Prostate gland (tissue), 2 donors: ENCODE measurements around the gene KLHL20. TPM values are rescaled to one million over a fixed set of nuclear protein-coding genes. Genes with fewer than 3 reads are reported as not detected.
"Not testable (repeated sequence)": the region's sequence is repeated elsewhere in the genome, so short reads cannot be mapped to it uniquely, and the experiment has no call there.

ENCODE experiments used
- DNase-seq: peaks from one replicate; pipeline ENCODE4 v3.0.0-alpha.2; 2019; ENCODE audit warnings: low spot score
- H3K27ac ChIP-seq, 2 donors: fragments of 200-600 bp; sonication (generic); 2 replicates each; pipeline ENCODE4 v1.5.1; 2017 to 2019
- H3K27me3 ChIP-seq: fragments of 200-600 bp; sonication (generic); replicated peaks from 2 replicates; pipeline ENCODE4 v1.5.1; 2019; ENCODE audit not compliant: insufficient read depth
- H3K36me3 ChIP-seq, 2 donors: fragments of 200-600 bp; sonication (generic); 1 replicate in 1 of 2; 2 replicates in 1 of 2; pipeline versions ENCODE4 v1.5.1 to v1.8.1; 2017 to 2019
- H3K4me1 ChIP-seq: fragments of 200-600 bp; sonication (generic); replicated peaks from 2 replicates; pipeline ENCODE4 v1.5.1; 2019
- H3K4me3 ChIP-seq, 2 donors: fragments of 200-600 bp; sonication (generic); 2 replicates each; pipeline ENCODE4 v1.5.1; 2017 to 2019
- H3K9me3 ChIP-seq: fragments of 200-600 bp; sonication (generic); 2 replicates; pipeline ENCODE4 v1.5.1; 2017
- POLR2A ChIP-seq: fragments of 450-650 bp; IDR thresholded peaks from one replicate; pipeline ENCODE4 v1.6.1; 2016; ENCODE audit warnings: antibody characterized with exemption, mild to moderate bottlenecking
- POLR2AphosphoS5 ChIP-seq: sonication (generic); formaldehyde crosslinking; IDR thresholded peaks from one replicate; pipeline ENCODE4 v1.6.1; 2017; ENCODE audit warnings: antibody characterized with exemption
- WGBS: methylation state at CpG from one replicate; pipeline ENCODE4 v1.1.5; 2018; 5-methylcytosine and 5-hydroxymethylcytosine counted together
- intact Hi-C: fragments of 100-400 bp; cut with DNase I; formaldehyde crosslinking; loops from one replicate; pipeline ENCODE4 v1.14.2; 2022
- total RNA-seq, 2 donors: library from RNA; depleted of rRNA; stranded (reverse); fragments of >200 nt; gene quantifications; one replicate each; pipeline ENCODE4 v1.1.0, GENCODE V29; 2016
- TF ChIP-seq, protein P1 (sequence below), 4 experiments: fragments of 200-600 bp in 2 of 4; fragments of 450-650 bp in 2 of 4; sonication (generic) in 2 of 4; IDR thresholded peaks; 1 replicate in 3 of 4; 2 replicates in 1 of 4; pipeline ENCODE4 v1.5.1; 2016 to 2019; ENCODE audit warnings: antibody characterized with exemption in 4 of 4, mild to moderate bottlenecking in 2 of 4, moderate library complexity in 2 of 4

The KLHL20 gene
- total RNA-seq, 2 donors from 2014 or later, result 26.3 to 27.6 TPM

DNA sequence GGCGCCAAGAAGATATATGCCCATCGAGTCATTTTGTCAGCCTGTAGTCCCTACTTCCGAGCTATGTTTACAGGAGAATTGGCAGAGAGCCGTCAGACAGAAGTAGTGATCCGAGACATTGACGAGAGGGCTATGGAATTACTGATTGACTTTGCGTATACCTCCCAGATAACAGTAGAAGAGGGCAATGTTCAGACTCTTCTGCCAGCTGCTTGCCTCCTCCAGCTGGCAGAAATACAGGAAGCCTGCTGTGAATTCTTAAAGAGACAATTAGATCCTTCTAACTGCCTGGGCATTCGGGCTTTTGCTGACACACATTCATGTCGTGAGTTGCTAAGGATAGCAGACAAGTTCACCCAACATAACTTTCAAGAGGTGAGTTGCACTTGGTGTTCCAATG lies 19.1 kb downstream of the KLHL20 start:
- Histone ChIP-seq H3K9me3 (no peaks in the 10 kb centered on the region), H3K4me3 (no peak overlapping the region), H3K27ac (peak overlapping the region in 1 of 2 donors; percentile 51), H3K4me1 (no peaks in the 10 kb centered on the region), H3K36me3 (no peaks in the 10 kb centered on the region), H3K27me3 (no peaks in the 10 kb centered on the region)
- no peak for DNase-seq
- WGBS, result 72% methylated on average over 9 of the region's 9 CpGs
- intact Hi-C loops, result no loop called here
- TF ChIP-seq POLR2A (no peak), POLR2AphosphoS5 (no peak)
- TF ChIP-seq, protein P1, sequence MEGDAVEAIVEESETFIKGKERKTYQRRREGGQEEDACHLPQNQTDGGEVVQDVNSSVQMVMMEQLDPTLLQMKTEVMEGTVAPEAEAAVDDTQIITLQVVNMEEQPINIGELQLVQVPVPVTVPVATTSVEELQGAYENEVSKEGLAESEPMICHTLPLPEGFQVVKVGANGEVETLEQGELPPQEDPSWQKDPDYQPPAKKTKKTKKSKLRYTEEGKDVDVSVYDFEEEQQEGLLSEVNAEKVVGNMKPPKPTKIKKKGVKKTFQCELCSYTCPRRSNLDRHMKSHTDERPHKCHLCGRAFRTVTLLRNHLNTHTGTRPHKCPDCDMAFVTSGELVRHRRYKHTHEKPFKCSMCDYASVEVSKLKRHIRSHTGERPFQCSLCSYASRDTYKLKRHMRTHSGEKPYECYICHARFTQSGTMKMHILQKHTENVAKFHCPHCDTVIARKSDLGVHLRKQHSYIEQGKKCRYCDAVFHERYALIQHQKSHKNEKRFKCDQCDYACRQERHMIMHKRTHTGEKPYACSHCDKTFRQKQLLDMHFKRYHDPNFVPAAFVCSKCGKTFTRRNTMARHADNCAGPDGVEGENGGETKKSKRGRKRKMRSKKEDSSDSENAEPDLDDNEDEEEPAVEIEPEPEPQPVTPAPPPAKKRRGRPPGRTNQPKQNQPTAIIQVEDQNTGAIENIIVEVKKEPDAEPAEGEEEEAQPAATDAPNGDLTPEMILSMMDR (IDR thresholded peaks at IDR 0.05), result no peak

DNA sequence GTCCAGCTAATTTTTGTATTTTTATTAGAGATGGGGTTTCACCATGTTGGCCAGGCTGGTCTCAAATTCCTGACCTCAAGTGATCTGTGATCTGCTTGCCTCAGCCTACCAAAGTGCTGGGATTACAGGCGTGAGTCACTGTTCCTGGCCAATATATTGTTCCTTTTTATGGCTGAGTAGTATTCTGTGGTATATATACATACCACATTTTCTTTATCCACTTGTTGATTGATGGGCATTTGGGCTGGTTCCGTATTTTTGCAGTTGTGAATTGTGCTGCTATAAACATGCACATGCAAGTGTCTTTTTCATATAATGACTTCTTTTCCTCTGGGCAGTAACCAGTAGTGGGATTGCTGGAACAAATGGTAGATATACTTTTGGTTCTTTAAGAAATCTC lies 21.3 kb downstream of the KLHL20 start:
- intact Hi-C loops, H3K9me3 ChIP-seq, H3K36me3 ChIP-seq, H3K4me3 ChIP-seq, H3K27me3 ChIP-seq, H3K4me1 ChIP-seq, DNase-seq: not testable (repeated sequence)
- WGBS, result 100% methylated on average over 2 of the region's 2 CpGs
- peak overlapping the region in 1 of 2 donors; percentile 50 for H3K27ac ChIP-seq

DNA sequence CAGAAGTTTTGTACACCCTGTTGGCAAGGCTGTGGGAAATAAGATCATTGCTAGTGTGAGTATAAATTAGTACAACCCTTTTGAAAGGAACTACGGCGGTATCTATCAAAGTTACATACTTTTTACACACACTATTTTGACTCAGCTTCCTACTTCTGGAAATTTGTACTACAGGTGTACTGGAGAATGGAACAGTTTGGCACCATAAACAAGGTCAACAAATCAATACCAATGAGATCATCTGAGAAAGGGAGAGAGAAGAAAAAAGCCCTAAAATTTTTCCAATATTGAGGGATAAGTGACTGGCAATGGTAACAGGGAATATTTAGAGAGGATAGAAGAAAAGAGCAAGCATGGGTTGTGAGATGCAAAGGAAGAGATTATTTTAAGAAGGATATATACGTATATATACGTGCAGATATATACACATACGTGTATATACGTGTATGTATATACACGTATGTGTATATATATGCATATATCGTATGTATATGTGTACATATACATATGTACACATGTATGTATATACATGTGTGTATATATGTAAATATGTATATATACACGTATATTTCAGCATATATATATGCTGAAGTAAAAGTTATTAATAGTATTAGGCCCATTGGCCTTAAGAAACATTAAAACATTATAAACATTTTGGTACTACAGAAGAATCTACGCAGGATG lies 27.6 kb downstream of the KLHL20 start:
- WGBS, result 96% methylated on average over 10 of the region's 10 CpGs
- Histone ChIP-seq H3K27ac (peak overlapping the region in 1 of 2 donors; percentile 27), H3K4me1 (peaks cover 2% of the 10 kb centered on the region), H3K36me3 (no peaks in the 10 kb centered on the region), H3K4me3 (no peak overlapping the region), H3K9me3 (no peaks in the 10 kb centered on the region), H3K27me3 (no peaks in the 10 kb centered on the region)
- DNase-seq, result no peak
- intact Hi-C loops, result no loop called here
- no peak for TF ChIP-seq POLR2A
- TF ChIP-seq, protein P1 (IDR thresholded peaks at IDR 0.05), result no peak
- no peak for TF ChIP-seq POLR2AphosphoS5

DNA sequence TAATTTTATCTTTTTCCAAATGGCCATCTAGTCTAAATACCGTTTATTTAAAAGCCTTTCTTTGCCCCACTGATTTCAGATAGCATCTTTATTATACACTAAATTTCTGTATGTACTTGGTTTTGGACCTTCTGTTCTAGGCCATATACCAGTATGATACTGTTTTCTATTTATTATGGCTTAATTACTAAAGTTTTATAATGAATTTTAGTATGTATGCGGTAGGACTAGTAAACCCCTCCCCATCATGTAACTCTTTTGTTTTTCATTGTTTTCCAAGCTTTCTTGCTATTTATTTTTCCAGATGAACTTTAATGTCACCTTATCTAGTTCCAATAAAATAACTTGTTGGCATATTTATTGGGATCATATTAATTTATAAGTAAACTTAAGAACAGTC lies 29.9 kb downstream of the KLHL20 start:
- H3K36me3 ChIP-seq, result no peaks in the 10 kb centered on the region
- intact Hi-C loops, result no loop called here
- no peak for DNase-seq
- H3K4me1 ChIP-seq, result peaks cover 2% of the 10 kb centered on the region
- H3K4me3 ChIP-seq, result no peak overlapping the region
- no peaks in the 10 kb centered on the region for H3K9me3 ChIP-seq
- TF ChIP-seq POLR2AphosphoS5 (peak; percentile 37), POLR2A (no peak)
- H3K27me3 ChIP-seq, result no peaks in the 10 kb centered on the region
- WGBS, result 25% methylated on average over 2 of the region's 2 CpGs
- H3K27ac ChIP-seq, result peak overlapping the region in 1 of 2 donors; percentile 63

DNA sequence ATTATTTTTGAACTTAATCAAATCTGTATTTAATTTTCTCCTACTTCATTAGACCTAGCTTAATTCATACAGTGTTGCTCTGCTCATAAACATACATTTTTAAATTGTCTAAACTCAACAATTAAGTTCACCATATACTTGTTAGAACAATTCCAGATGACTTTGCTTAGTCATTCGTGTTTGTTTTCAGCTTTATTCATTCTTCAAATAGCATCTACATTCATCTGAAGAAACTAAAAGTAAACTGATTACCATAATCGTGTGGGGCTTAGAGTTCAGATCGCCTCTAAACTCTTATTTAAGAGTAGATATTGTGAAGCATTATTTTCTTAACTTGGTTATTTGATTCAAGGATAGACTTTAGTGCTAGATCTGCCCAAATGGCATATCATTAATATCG lies 34.4 kb downstream of the KLHL20 start:
- 90% methylated on average over 4 of the region's 4 CpGs for WGBS
- intact Hi-C loops, result no loop called here
- peaks cover under 1% of the 10 kb centered on the region for H3K4me1 ChIP-seq
- H3K27me3 ChIP-seq, result no peaks in the 10 kb centered on the region
- H3K4me3 ChIP-seq, result no peak overlapping the region
- no peaks in the 10 kb centered on the region for H3K9me3 ChIP-seq
- no peak for DNase-seq
- TF ChIP-seq, protein P1 (IDR thresholded peaks at IDR 0.05), result no peak
- TF ChIP-seq POLR2A (no peak), POLR2AphosphoS5 (no peak)
- H3K36me3 ChIP-seq, result peaks cover 0 to 3% of the 10 kb centered on the region in 2 donors
- no peak overlapping the region for H3K27ac ChIP-seq

DNA sequence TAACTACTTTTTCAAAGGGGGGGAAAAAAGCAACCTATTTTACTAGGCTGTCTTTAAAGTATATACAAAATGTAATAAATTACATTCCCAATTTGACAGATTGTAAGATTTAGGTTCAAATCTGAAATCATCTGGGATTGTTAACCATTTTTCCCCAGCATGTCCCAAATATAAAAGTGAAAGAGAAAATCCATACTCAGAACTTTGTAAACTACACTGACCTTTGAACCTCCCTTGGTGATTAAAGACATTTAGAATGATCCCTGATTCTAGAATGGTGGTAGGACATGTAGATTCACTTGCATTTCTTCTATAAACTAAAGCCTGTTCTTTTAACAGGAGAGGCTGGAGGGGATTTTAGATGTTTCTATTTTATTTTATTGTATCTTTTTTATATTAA lies 39.0 kb downstream of the KLHL20 start:
- TF ChIP-seq POLR2AphosphoS5, result no peak
- no peak for TF ChIP-seq POLR2A
- TF ChIP-seq, protein P1 (IDR thresholded peaks at IDR 0.05), result no peak
- peaks cover 0 to 7% of the 10 kb centered on the region in 2 donors for H3K36me3 ChIP-seq
- DNase-seq, result no peak
- H3K4me3 ChIP-seq, result no peak overlapping the region
- no peaks in the 10 kb centered on the region for H3K9me3 ChIP-seq
- no peak overlapping the region for H3K27ac ChIP-seq
- no peaks in the 10 kb centered on the region for H3K4me1 ChIP-seq
- intact Hi-C loops, result no loop called here
- H3K27me3 ChIP-seq, result no peaks in the 10 kb centered on the region
